CD4-positive, alpha-beta memory T cell (primary cell): ENCODE data around the gene GRID1. TPM values are rescaled to one million over a fixed set of nuclear protein-coding genes. Genes with fewer than 3 reads are reported as not detected.

Experiments
- CTCF ChIA-PET: fragments of 350-600 bp; sonication (Branson Sonifier 250); formaldehyde crosslinking; loops from one replicate; lab custom pipeline; 2021; ENCODE audit warnings: inconsistent platforms; ENCODE audit not compliant: partially characterized antibody; lab: Charles Lee
- POLR2A ChIA-PET: fragments of 350-600 bp; sonication (Branson Sonifier 250); formaldehyde crosslinking; loops from one replicate; lab custom pipeline; 2021; ENCODE audit not compliant: partially characterized antibody; lab: Charles Lee
- DNase-seq, 5 donors: peaks; one replicate each; pipeline versions ENCODE4 v3.0.0 to v3.0.0-alpha.2; 2020 to 2022; ENCODE audit warnings: mixed read lengths in 1 of 5
- H3K27ac ChIP-seq: one replicate; pipeline ENCODE4 v1.7.0; 2013; ENCODE audit warnings: low read depth, low read length
- H3K27me3 ChIP-seq: 2 replicates; pipeline ENCODE4 v1.7.0; 2013; ENCODE audit warnings: mild to moderate bottlenecking, low read length, moderate library complexity; ENCODE audit not compliant: insufficient read depth
- H3K36me3 ChIP-seq: 2 replicates; pipeline ENCODE4 v1.7.0; 2013; ENCODE audit warnings: mild to moderate bottlenecking, low read length, moderate library complexity; ENCODE audit not compliant: insufficient read depth
- H3K4me1 ChIP-seq: 2 replicates; pipeline ENCODE4 v1.7.0; 2013; ENCODE audit warnings: mild to moderate bottlenecking, low read length, moderate library complexity; ENCODE audit not compliant: insufficient read depth
- H3K4me3 ChIP-seq, 2 donors: one replicate each; pipeline ENCODE4 v1.7.0; 2013; ENCODE audit warnings: low read length in 2 of 2, mild to moderate bottlenecking in 1 of 2
- H3K9me3 ChIP-seq, 2 donors: one replicate each; pipeline ENCODE4 v1.7.0; 2013; ENCODE audit warnings: low read length in 2 of 2, control low read depth in 1 of 2; ENCODE audit not compliant: control insufficient read depth in 1 of 2
- H3K27ac Mint-ChIP-seq, 7 donors: one replicate each; pipeline ENCODE4 v1.8.0; 2020 to 2021; ENCODE audit warnings: mixed read lengths in 7 of 7, mild to moderate bottlenecking in 6 of 7, inconsistent platforms in 3 of 7, moderate library complexity in 3 of 7
- H3K27me3 Mint-ChIP-seq, 2 donors: one replicate each; pipeline ENCODE4 v1.8.0; 2020 to 2021; ENCODE audit warnings: mixed read lengths in 2 of 2
- H3K36me3 Mint-ChIP-seq, 2 donors: one replicate each; pipeline ENCODE4 v1.8.0; 2020 to 2021; ENCODE audit warnings: mixed read lengths in 2 of 2, inconsistent platforms in 1 of 2, mild to moderate bottlenecking in 1 of 2
- H3K4me1 Mint-ChIP-seq, 4 donors: one replicate each; pipeline ENCODE4 v1.8.0; 2020 to 2021; ENCODE audit warnings: mixed read lengths in 4 of 4, mild to moderate bottlenecking in 1 of 4
- H3K4me3 Mint-ChIP-seq, 8 donors: one replicate each; pipeline ENCODE4 v1.8.0; 2020 to 2021; ENCODE audit warnings: mixed read lengths in 8 of 8, mild to moderate bottlenecking in 7 of 8, moderate library complexity in 6 of 8, inconsistent platforms in 3 of 8
- H3K9me3 Mint-ChIP-seq, 8 donors: one replicate each; pipeline ENCODE4 v1.8.0; 2020 to 2021; ENCODE audit warnings: mixed read lengths in 8 of 8, mild to moderate bottlenecking in 5 of 8, inconsistent platforms in 3 of 8, moderate library complexity in 1 of 8
- intact Hi-C: fragments of 100-400 bp; cut with micrococcal nuclease; formaldehyde crosslinking; loops from one replicate; pipeline ENCODE4 v1.15.1; 2023
- polyA plus RNA-seq, 2 donors: library from polyadenylated mRNA; unstranded; fragments of 300-500 nt; fragmentation: Illumina TruSeq; gene quantifications; one replicate each; pipeline ENCODE4 v1.2.3, GENCODE V29; 2021
- total RNA-seq, 2 experiments: library from RNA; stranded (reverse); gene quantifications; one replicate each; pipeline ENCODE4 v1.2.3, GENCODE V29; 2021

The GRID1 gene
- total and polyA plus RNA-seq, 4 experiments from 2014 or later = not detected

DNA sequence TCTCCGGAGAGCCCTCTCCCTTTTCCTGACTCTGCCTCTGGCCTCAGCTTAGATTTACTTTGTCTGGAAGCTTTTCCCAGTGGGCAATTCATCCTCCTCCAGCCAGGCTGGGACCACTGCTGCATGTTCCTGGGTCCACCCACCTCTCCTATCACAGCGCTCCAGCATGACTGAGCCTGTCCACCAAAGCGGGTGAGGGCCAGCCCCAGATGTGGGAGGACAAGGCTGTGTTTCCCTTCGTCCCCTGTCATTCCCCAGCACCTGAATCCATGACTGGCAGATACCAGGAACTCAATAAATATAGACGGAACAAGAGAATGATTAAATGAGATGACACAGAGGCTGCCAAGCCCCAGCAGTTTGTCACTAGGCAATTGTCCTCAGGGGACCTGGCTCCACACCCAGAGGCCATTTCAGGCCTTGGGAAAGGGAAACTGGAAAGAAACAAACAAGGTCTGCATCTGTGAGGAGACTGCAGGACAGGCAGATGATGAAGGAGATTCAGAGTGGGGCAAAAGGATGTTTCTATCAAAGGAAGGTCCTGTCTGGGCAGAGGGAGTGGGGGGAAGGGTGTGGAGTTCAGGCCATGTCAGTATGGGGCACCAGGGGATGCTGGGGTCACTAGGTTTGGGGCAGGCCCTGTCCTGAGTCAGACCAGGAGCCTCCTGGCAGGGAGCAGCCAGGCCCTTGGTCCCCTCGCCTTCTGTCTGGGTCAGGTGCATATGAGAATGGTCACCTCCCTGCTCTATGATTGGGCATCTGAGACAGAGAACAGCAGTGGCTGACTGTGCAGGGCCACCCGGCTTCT lies 576.4 kb downstream of the GRID1 start:
- no peak overlapping the region for H3K27ac Mint-ChIP-seq
- H3K4me3 ChIP-seq = no peak overlapping the region
- ChIA-PET POLR2A (no interaction called here), CTCF (no interaction called here)
- peaks cover 2% of the 10 kb centered on the region in 2 donors for H3K27me3 Mint-ChIP-seq
- no peaks in the 10 kb centered on the region for H3K36me3 ChIP-seq
- peaks cover 0 to under 1% (median 0%) of the 10 kb centered on the region in 4 donors for H3K4me1 Mint-ChIP-seq
- H3K9me3 ChIP-seq = no peaks in the 10 kb centered on the region
- no peak for DNase-seq
- no peak overlapping the region for H3K4me3 Mint-ChIP-seq
- no peak overlapping the region for H3K27ac ChIP-seq
- H3K36me3 Mint-ChIP-seq = no peaks in the 10 kb centered on the region
- no peaks in the 10 kb centered on the region for H3K9me3 Mint-ChIP-seq
- no peaks in the 10 kb centered on the region for H3K27me3 ChIP-seq
- no peaks in the 10 kb centered on the region for H3K4me1 ChIP-seq
- intact Hi-C loops = no loop called here

DNA sequence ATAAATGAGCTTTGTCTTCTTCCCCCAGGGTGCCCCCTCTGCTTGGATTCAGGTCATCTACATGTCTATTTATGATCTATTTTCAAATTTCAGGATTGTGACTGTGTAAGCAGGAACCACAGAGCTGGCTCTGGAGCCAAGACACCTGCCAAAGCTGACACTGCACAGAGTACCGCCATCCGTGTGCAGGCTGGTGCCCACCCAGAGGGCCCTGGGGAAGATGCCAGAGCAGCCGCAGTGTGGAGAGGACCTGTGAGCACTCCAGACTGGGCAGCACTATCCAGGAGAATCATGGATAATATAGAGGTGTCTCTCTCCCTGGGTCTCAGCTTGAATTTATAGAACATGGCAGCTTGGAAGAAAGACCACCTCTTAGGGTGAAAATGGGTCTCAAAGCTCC lies 577.5 kb downstream of the GRID1 start:
- Histone ChIP-seq H3K4me1 (no peaks in the 10 kb centered on the region), H3K27me3 (no peaks in the 10 kb centered on the region), H3K9me3 (no peaks in the 10 kb centered on the region), H3K27ac (no peak overlapping the region), H3K36me3 (no peaks in the 10 kb centered on the region), H3K4me3 (no peak overlapping the region)
- DNase-seq = no peak
- Mint-ChIP-seq H3K27ac (no peak overlapping the region), H3K4me3 (no peak overlapping the region), H3K27me3 (peaks cover 2% of the 10 kb centered on the region in 2 donors), H3K36me3 (no peaks in the 10 kb centered on the region), H3K4me1 (no peaks in the 10 kb centered on the region), H3K9me3 (no peaks in the 10 kb centered on the region)
- ChIA-PET CTCF (no interaction called here), POLR2A (no interaction called here)
- intact Hi-C loops = no loop called here

DNA sequence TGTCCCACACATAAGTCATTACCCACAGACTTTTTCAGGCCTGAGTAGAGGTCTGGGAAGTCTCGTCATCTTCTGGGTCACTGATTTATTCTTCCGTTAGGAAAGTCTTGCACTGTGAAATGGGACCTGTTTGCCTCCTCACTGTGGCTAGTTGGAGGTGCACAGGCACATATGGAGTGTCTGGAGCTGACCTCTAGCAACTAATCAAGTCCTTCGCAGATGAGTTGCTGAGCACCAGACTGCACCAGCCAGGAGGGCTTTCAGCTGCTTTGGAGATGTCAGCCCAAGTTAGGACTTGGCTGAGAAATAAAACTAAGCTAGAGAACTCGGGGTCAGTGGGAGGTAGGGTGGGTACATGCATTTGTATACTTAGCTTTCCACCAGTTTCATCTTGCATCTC lies 578.0 kb downstream of the GRID1 start:
- Histone ChIP-seq H3K36me3 (no peaks in the 10 kb centered on the region), H3K27me3 (no peaks in the 10 kb centered on the region), H3K4me3 (no peak overlapping the region), H3K9me3 (no peaks in the 10 kb centered on the region), H3K27ac (no peak overlapping the region), H3K4me1 (no peaks in the 10 kb centered on the region)
- intact Hi-C loops = no loop called here
- Mint-ChIP-seq H3K27ac (no peak overlapping the region), H3K36me3 (no peaks in the 10 kb centered on the region), H3K4me3 (no peak overlapping the region), H3K27me3 (peaks cover 2% of the 10 kb centered on the region in 2 donors), H3K9me3 (no peaks in the 10 kb centered on the region), H3K4me1 (no peaks in the 10 kb centered on the region)
- DNase-seq = no peak
- ChIA-PET CTCF (no interaction called here), POLR2A (no interaction called here)

DNA sequence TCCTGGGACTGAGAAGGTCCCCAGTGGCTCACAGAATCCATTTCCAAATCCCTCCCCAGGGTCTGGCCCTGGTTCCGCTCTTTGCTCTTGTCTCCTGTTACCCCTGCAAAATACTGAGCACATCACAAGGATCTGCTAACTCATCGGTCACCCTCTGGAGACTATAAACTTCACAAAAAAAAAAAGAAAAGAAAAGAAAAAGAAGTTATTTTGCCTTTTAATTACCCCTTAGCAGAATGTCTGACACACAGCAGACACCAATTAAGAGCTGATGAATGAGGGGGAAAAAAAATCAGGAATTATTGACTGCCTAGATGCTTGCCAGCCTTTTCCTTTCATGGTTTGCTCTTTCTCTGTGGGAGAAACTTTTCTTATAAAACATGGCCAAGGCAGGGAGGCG lies 578.7 kb downstream of the GRID1 start:
- no peak overlapping the region for H3K27ac ChIP-seq
- H3K4me1 ChIP-seq = no peaks in the 10 kb centered on the region
- no peak for DNase-seq
- intact Hi-C loops = no loop called here
- ChIA-PET POLR2A (no interaction called here), CTCF (no interaction called here)
- H3K9me3 ChIP-seq = no peaks in the 10 kb centered on the region
- no peaks in the 10 kb centered on the region for H3K27me3 ChIP-seq
- H3K27ac Mint-ChIP-seq = no peak overlapping the region
- no peaks in the 10 kb centered on the region for H3K9me3 Mint-ChIP-seq
- H3K36me3 Mint-ChIP-seq = no peaks in the 10 kb centered on the region
- H3K36me3 ChIP-seq = no peaks in the 10 kb centered on the region
- no peak overlapping the region for H3K4me3 ChIP-seq
- H3K4me1 Mint-ChIP-seq = no peaks in the 10 kb centered on the region
- peaks cover 2% of the 10 kb centered on the region in 2 donors for H3K27me3 Mint-ChIP-seq
- no peak overlapping the region for H3K4me3 Mint-ChIP-seq

DNA sequence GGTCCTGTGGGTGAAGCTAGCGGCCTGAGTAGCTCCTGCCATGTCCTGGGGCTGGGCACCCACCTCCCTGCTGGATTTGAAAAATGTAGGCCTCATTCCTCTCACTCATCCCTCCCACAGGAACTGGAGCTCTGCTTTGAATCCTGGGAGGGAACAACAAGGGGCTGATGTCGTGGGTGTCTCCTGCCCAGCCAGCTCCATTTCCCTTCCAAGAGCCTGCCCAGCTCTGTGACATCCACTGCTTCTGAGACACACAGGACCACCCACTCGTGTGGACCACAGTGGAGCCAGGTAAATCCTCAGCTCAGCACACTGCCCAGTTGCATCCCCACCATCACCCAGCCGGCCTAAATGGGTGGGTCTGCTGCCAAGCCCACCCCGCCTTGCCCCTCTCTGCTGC lies 579.2 kb downstream of the GRID1 start:
- POLR2A ChIA-PET = no interaction called here
- Histone ChIP-seq H3K9me3 (no peaks in the 10 kb centered on the region), H3K27ac (no peak overlapping the region), H3K36me3 (no peaks in the 10 kb centered on the region), H3K4me3 (no peak overlapping the region), H3K4me1 (no peaks in the 10 kb centered on the region), H3K27me3 (no peaks in the 10 kb centered on the region)
- H3K9me3 Mint-ChIP-seq = no peaks in the 10 kb centered on the region
- CTCF ChIA-PET = no interaction called here
- no peak for DNase-seq
- H3K4me3 Mint-ChIP-seq = no peak overlapping the region
- intact Hi-C loops = no loop called here
- no peak overlapping the region for H3K27ac Mint-ChIP-seq
- peaks cover 2% of the 10 kb centered on the region in 2 donors for H3K27me3 Mint-ChIP-seq
- H3K4me1 Mint-ChIP-seq = no peaks in the 10 kb centered on the region
- no peaks in the 10 kb centered on the region for H3K36me3 Mint-ChIP-seq

DNA sequence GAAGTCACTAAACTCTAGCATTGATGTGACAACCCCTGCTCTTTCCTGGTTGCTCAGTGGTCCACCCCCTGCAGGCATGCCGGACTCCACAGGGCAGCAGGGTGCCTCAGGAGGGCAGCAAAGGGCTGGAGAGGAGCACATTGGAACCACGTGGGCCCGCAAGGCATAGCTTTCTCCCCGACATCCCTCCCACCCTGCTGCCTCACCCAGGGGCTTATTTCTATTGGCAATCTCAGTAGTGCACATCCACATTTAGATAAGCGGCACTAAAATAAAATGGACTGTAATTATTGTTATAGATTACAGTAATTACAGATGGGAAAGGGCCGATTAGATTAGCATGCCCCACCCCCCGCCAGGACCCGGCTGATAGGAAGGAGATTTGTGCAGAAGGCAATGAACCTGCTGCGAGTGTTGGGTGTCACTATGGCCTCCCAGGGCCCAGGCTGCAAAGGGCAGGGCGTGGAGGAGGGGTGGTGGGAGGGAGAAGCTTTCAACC lies 580.1 kb downstream of the GRID1 start:
- H3K27ac Mint-ChIP-seq = no peak overlapping the region
- intact Hi-C loops = no loop called here
- no peak overlapping the region for H3K4me3 Mint-ChIP-seq
- H3K36me3 Mint-ChIP-seq = no peaks in the 10 kb centered on the region
- DNase-seq = no peak
- no peak overlapping the region for H3K27ac ChIP-seq
- no peaks in the 10 kb centered on the region for H3K4me1 Mint-ChIP-seq
- H3K9me3 ChIP-seq = no peaks in the 10 kb centered on the region
- no peaks in the 10 kb centered on the region for H3K27me3 ChIP-seq
- peaks cover 0 to 2% of the 10 kb centered on the region in 2 donors for H3K27me3 Mint-ChIP-seq
- POLR2A ChIA-PET = no interaction called here
- H3K4me3 ChIP-seq = no peak overlapping the region
- H3K9me3 Mint-ChIP-seq = no peaks in the 10 kb centered on the region
- H3K36me3 ChIP-seq = no peaks in the 10 kb centered on the region
- CTCF ChIA-PET = no interaction called here
- no peaks in the 10 kb centered on the region for H3K4me1 ChIP-seq

DNA sequence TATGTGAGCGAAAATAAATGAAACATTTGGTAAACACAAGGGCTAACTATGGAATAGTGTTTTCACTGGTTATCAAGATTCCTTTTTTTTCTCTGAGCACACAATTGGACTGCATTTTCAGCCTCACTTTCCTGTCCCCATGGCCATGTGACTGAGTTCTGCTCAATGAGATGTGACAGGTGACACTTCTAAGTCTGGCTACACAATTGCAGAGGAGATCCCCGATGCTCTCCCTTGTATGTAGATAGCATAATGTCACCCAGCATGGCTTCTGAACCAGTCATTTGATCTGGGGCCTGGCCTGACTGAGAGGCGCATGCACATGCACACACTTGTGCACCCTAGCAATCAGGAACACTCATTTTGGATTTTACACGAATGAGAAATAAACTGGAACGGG lies 581.8 kb downstream of the GRID1 start:
- H3K27ac ChIP-seq = no peak overlapping the region
- Mint-ChIP-seq H3K9me3 (no peaks in the 10 kb centered on the region), H3K27ac (no peak overlapping the region), H3K36me3 (no peaks in the 10 kb centered on the region), H3K4me3 (no peak overlapping the region), H3K27me3 (peaks cover 0 to 2% of the 10 kb centered on the region in 2 donors), H3K4me1 (no peaks in the 10 kb centered on the region)
- no peak for DNase-seq
- CTCF ChIA-PET = no interaction called here
- no peak overlapping the region for H3K4me3 ChIP-seq
- H3K9me3 ChIP-seq = no peaks in the 10 kb centered on the region
- no peaks in the 10 kb centered on the region for H3K4me1 ChIP-seq
- intact Hi-C loops = no loop called here
- POLR2A ChIA-PET = no interaction called here
- H3K27me3 ChIP-seq = no peaks in the 10 kb centered on the region
- no peaks in the 10 kb centered on the region for H3K36me3 ChIP-seq
